Ovary (tissue), 9 donors: ENCODE data around the gene SHROOM3. TPM values are rescaled to one million over a fixed set of nuclear protein-coding genes. Genes with fewer than 3 reads are reported as not detected.
A peak's percentile ranks its signal among the peaks of the same experiment; 100 is the strongest.

Source experiments
- DNase-seq, 5 donors: peaks; one replicate each; pipeline ENCODE4 v3.0.0-alpha.2; 2019 to 2020
- H3K27ac ChIP-seq, 2 donors: fragments of 200-600 bp; one replicate each; pipeline versions ENCODE4 v1.5.1 to v1.8.0; 2019 to 2022
- H3K27me3 ChIP-seq: fragments of 200-600 bp; one replicate; pipeline ENCODE4 v1.8.0; 2022
- H3K36me3 ChIP-seq: fragments of 200-600 bp; sonication (generic); one replicate; pipeline ENCODE4 v1.5.1; 2019
- H3K4me1 ChIP-seq: one replicate; pipeline ENCODE4 v1.8.1; 2013; ENCODE audit warnings: mild to moderate bottlenecking, moderate library complexity; ENCODE audit not compliant: insufficient read depth
- H3K4me3 ChIP-seq: fragments of 200-600 bp; sonication (generic); one replicate; pipeline ENCODE4 v1.5.1; 2017
- H3K9me3 ChIP-seq, 2 donors: fragments of 200-600 bp in 1 of 2; sonication (generic) in 1 of 2; one replicate each; pipeline versions ENCODE4 v1.5.1 to v1.8.1; 2013 to 2019; ENCODE audit warnings: mild to moderate bottlenecking in 1 of 2, moderate library complexity in 1 of 2
- CTCF ChIP-seq, 3 donors: fragments of 450-650 bp in 2 of 3; fragments of 200-600 bp in 1 of 3; IDR thresholded peaks; one replicate each; pipeline versions ENCODE4 v1.5.1 to v1.8.0; 2016 to 2022; ENCODE audit warnings: antibody characterized with exemption in 3 of 3, mild to moderate bottlenecking in 1 of 3
- EP300 ChIP-seq: sonication (generic); formaldehyde crosslinking; IDR thresholded peaks from one replicate; pipeline ENCODE4 v1.6.1; 2017; ENCODE audit warnings: antibody characterized with exemption
- POLR2A ChIP-seq: fragments of 450-650 bp; IDR thresholded peaks from one replicate; pipeline ENCODE4 v1.6.1; 2017; ENCODE audit warnings: antibody characterized with exemption, mild to moderate bottlenecking, moderate library complexity
- WGBS, 3 donors: extraction: QIAGEN DNeasy Blood & Tissue Kit in 1 of 3; methylation state at CpG; one replicate each; pipeline versions ENCODE4 v1.1.5 to v1.1.7; 2013 to 2017; 5-methylcytosine and 5-hydroxymethylcytosine counted together
- intact Hi-C, 4 donors: fragments of 100-400 bp; cut with DNase I; formaldehyde crosslinking; loops; one replicate each; pipeline versions ENCODE4 v1.11.0 to v1.15.1; 2022 to 2023
- polyA plus RNA-seq, 2 donors: library from polyadenylated mRNA; stranded (reverse); fragments of 200-250 nt in 1 of 2; fragments of 350-450 nt in 1 of 2; fragmentation: Illumina TruSeq in 1 of 2; extraction: RNeasy Lipid Tissue Mini Kit (QIAGEN cat#74804) in 1 of 2; gene quantifications; one replicate each; pipeline ENCODE4 v1.2.3, GENCODE V29; 2013 to 2014
- total RNA-seq, 7 donors: library from RNA; depleted of rRNA in 2 of 7; stranded (reverse); fragments of >200 nt in 2 of 7; fragmentation: NEBNext Ultra II Directional in 3 of 7; extraction: Animal tissue kit (Norgen Biotek cat#: 25700) in 3 of 7; gene quantifications; one replicate each; pipeline versions ENCODE4 v1.1.0 to v1.2.4, GENCODE V29; 2016 to 2023
- donor health status: DM: no; HTN: no; CAD: no; lungs with moderate emphysema.
- donor health status: DM: no; HTN: no; CAD: no.
- donor health status: Bipolar disorder and iron deficiency.
- donor health status: DM: yes; HTN: yes; CAD: no.
- donor health status: DM: no; HTN: no; CAD: no.
- donor health status: DM: yes; HTN: yes; CAD: no.

Gene SHROOM3
- total and polyA plus RNA-seq, 9 donors: 0.80 to 70.1 (median 3.8) TPM

DNA sequence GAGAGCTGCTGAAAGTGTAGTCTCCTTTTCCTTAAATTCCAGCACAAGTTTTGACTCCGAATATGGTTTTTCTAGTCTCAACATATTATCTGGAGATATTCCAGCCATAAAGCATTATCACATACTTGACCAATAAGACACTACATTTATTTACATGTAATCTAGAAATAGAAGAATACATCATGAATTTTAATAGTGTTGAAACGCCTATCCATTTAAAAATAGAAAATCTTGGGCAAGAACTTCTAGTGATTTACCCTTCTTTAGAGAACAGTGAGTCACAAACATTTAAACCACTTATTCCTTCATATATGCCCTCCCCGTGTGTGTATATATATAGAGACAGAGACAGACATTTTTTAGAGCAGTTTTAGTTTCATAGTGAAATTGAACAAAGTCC lies 301.4 kb downstream of the SHROOM3 start:
- DNase-seq: no peak
- intact Hi-C loops: loop anchor here in 1 of 4 donors (10.0 kb wide), 1 partner anchor 122 kb away; no protein-coding TSS in a partner anchor
- Histone ChIP-seq H3K4me1 (peaks cover 5% of the 10 kb centered on the region), H3K9me3 (no peaks in the 10 kb centered on the region), H3K4me3 (no peak overlapping the region), H3K27ac (no peak overlapping the region), H3K27me3 (no peaks in the 10 kb centered on the region), H3K36me3 (no peaks in the 10 kb centered on the region)
- TF ChIP-seq POLR2A (no peak), CTCF (IDR thresholded peaks at IDR 0.05) (no peak), EP300 (no peak)
- 11 to 25% (median 15%) methylated on average over 3 of the region's 3 CpGs for WGBS, 3 donors

- Histone ChIP-seq H3K4me3 (no peak overlapping the region), H3K36me3 (no peaks in the 10 kb centered on the region), H3K4me1 (peaks cover 5% of the 10 kb centered on the region), H3K27ac (no peak overlapping the region), H3K27me3 (no peaks in the 10 kb centered on the region), H3K9me3 (no peaks in the 10 kb centered on the region)
- no peak for TF ChIP-seq POLR2A
- no peak for TF ChIP-seq EP300
- 44 to 58% (median 47%) methylated on average over 2 of the region's 2 CpGs for WGBS, 3 donors
- no peak for DNase-seq
- intact Hi-C loops: loop anchor here in 1 of 4 donors (10.0 kb wide), 1 partner anchor 122 kb away; no protein-coding TSS in a partner anchor
Observed at GRCh38 chr4:76737180-76737579, 302.2 kb downstream of the SHROOM3 start.

GRCh38 chr4:76737771-76738085 lies 302.7 kb downstream of the SHROOM3 start:
- no peak overlapping the region for H3K4me3 ChIP-seq
- 1 to 9% (median 7%) methylated on average over 2 of the region's 2 CpGs for WGBS, 3 donors
- intact Hi-C loops: loop anchor here in 1 of 4 donors (10.0 kb wide), 1 partner anchor 123 kb away; no protein-coding TSS in a partner anchor
- peaks cover 5% of the 10 kb centered on the region for H3K4me1 ChIP-seq
- no peak for DNase-seq
- TF ChIP-seq CTCF (IDR thresholded peaks at IDR 0.05): no peak
- TF ChIP-seq EP300: no peak
- no peak for TF ChIP-seq POLR2A
- no peaks in the 10 kb centered on the region for H3K27me3 ChIP-seq
- H3K27ac ChIP-seq: no peak overlapping the region
- no peaks in the 10 kb centered on the region for H3K36me3 ChIP-seq
- no peaks in the 10 kb centered on the region for H3K9me3 ChIP-seq

DNA sequence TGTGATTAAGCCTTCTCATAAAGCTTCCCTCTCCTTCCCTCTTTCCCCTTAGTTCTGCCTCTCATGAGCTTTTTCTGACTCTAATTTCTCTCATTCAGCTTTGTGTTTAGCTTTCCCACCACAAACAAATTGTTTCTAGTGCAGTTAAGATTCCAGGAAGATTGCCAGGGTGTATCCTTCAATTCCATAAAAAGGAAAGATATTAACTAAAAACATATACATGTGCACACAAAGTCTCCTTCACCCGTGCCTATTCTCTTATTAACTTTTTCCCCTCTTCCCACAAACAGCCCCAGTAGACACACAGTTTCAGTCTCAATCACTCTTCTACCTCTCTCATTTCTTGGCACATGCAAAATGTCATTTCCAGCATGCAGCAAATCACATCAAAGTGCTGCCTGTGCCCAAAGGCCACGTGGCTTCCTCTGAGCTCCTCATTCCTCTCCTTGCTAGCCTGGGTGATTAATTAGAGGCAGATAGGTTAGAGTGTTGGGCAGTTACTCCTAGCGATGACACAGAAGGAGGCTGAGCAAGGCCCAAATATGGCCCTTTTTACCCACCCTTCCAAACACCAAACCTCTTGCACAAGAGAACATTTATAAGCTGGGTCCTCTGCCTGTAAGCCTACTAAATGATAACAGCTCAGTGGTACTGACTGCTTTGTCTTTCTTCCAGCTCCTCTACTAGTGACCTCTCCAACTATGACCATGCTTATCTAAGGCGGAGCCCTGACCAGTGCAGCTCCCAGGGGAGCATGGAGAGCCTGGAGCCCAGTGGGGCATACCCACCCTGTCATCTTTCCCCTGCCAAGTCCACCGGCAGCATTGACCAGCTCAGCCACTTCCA lies 303.3 kb downstream of the SHROOM3 start:
- Histone ChIP-seq H3K9me3 (no peaks in the 10 kb centered on the region), H3K36me3 (no peaks in the 10 kb centered on the region), H3K4me3 (no peak overlapping the region), H3K4me1 (peaks cover 5% of the 10 kb centered on the region), H3K27me3 (no peaks in the 10 kb centered on the region), H3K27ac (peak overlapping the region in 1 of 2 donors; percentile 29)
- TF ChIP-seq CTCF (IDR thresholded peaks at IDR 0.05): no peak
- TF ChIP-seq EP300: peak; percentile 50
- intact Hi-C loops: loop anchor here in 1 of 4 donors (10.0 kb wide), 1 partner anchor 124 kb away; no protein-coding TSS in a partner anchor
- WGBS, 3 donors: 32 to 41% (median 33%) methylated on average over 5 of the region's 5 CpGs
- DNase-seq: peak in 3 of 5 donors; percentile 34 to 41 (median 35)

GRCh38 chr4:76740192-76740591 lies 305.2 kb downstream of the SHROOM3 start:
- H3K27ac ChIP-seq: no peak overlapping the region
- H3K27me3 ChIP-seq: no peaks in the 10 kb centered on the region
- H3K4me1 ChIP-seq: peaks cover 5% of the 10 kb centered on the region
- H3K4me3 ChIP-seq: no peak overlapping the region
- H3K36me3 ChIP-seq: no peaks in the 10 kb centered on the region
- intact Hi-C loops: no loop called here
- H3K9me3 ChIP-seq: no peaks in the 10 kb centered on the region
- DNase-seq: no peak
- TF ChIP-seq EP300 (no peak), CTCF (IDR thresholded peaks at IDR 0.05) (no peak), POLR2A (no peak)
- 97 to 99% (median 97%) methylated on average over 23 to 24 of the region's 24 CpGs for WGBS, 3 donors
